Middle frontal gyrus (tissue), 1 donor: ENCODE results near the gene SOX15.
A peak's percentile ranks its signal among the peaks of the same experiment; 100 is the strongest.
"Not testable (repeated sequence)": the region's sequence is repeated elsewhere in the genome, so short reads cannot be mapped to it uniquely, and the experiment has no call there.

Experiments
- DNase-seq: peaks from one replicate; pipeline ENCODE4 v3.0.0-alpha.2; 2015; ENCODE audit warnings: low spot score; ENCODE audit errors: extremely low spot score

Gene SOX15

GRCh38 chr17:7610641-7611040 lies 20.7 kb upstream of the SOX15 start:
- no peak for DNase-seq

- no peak for DNase-seq
These were observed 16.4 kb upstream of the SOX15 start for GRCh38 chr17:7606280-7606679.

GRCh38 chr17:7597561-7597960 lies 7.7 kb upstream of the SOX15 start:
- not testable (repeated sequence) for DNase-seq

- DNase-seq: no peak
These were observed 3.4 kb upstream of the SOX15 start for GRCh38 chr17:7593296-7593695.

GRCh38 chr17:7592422-7593021 lies 2.6 kb upstream of the SOX15 start:
- no peak for DNase-seq

- DNase-seq: no peak
These were observed 1.7 kb upstream of the SOX15 start for GRCh38 chr17:7591596-7591995.

- DNase-seq: no peak
These were observed 849 bp upstream of the SOX15 start for GRCh38 chr17:7590743-7591142.

GRCh38 chr17:7589204-7589868 lies 558 bp downstream of the SOX15 start:
- DNase-seq: peak; percentile 80

GRCh38 chr17:7588553-7589203 lies 1.2 kb downstream of the SOX15 start:
- no peak for DNase-seq

- no peak for DNase-seq
These were observed 2.3 kb downstream of the SOX15 start for GRCh38 chr17:7587420-7588151.

- DNase-seq: no peak
These were observed 3.0 kb downstream of the SOX15 start for GRCh38 chr17:7586673-7587419.

GRCh38 chr17:7583253-7584109 lies 6.4 kb downstream of the SOX15 start, which contains the start of gene MPDU1:
TSS of gene MPDU1 (plus strand) at chr17:7583852. CDS start at chr17:7583863, 11 bp downstream.
- peak; percentile 90 for DNase-seq

- no peak for DNase-seq
These were observed 7.3 kb downstream of the SOX15 start for GRCh38 chr17:7582396-7583252.

GRCh38 chr17:7580604-7581575 lies 9.0 kb downstream of the SOX15 start:
- no peak for DNase-seq

- DNase-seq: no peak
These were observed 9.9 kb downstream of the SOX15 start for GRCh38 chr17:7579834-7580603.

GRCh38 chr17:7579001-7579833 lies 10.7 kb downstream of the SOX15 start, which contains the start of gene CD68:
TSS of gene CD68 (plus strand) at chr17:7579638. CDS start at chr17:7579678, 40 bp downstream.
- no peak for DNase-seq
